ENCODE results near the gene UBALD1.

The UBALD1 gene

DNA sequence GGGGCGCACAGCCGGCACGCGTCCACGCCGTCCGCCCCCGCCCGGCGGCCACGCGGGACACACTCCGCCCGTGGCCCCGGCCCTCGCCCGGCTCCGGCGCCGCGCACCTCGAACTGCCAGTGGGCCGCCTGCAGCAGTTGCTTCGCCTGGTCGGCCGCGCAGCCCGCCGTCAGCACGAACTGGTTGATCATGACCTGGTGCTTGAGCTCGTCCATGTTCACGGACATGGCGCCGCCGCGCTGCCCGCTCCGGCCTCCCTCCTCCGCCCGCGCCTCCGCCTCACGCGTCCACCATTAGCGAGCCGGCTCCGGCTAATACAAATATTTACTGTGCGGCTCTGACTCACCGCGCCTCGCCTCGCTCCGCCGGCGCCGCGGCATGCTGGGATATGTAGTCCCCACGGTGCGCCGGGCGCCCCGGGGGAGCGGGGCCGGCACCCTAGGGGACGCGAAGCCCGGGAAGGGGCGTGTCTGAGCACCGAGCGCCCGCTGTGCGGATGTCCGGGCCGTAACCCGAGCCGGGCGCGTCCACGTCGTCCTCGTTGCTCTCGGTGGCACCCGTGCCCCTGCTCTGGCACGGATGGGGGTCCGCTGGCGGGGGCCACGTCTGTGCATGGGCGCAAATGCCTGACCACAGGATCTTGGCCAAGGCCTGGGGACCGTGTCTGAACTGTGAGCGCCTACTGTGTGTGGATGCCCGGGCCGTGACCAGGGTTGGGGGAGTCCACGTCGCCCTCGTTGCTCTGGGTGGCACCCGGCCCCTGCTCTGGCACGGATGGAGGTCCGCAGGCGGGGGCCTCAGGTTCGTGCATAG, at the start of gene UBALD1:
Gene UBALD1, minus strand, starts transcription at position 318 of the 813 bp plus-strand sequence. Its CDS starts 91 bp downstream, at position 227.
- DNase-seq = peak; percentile 84

DNA sequence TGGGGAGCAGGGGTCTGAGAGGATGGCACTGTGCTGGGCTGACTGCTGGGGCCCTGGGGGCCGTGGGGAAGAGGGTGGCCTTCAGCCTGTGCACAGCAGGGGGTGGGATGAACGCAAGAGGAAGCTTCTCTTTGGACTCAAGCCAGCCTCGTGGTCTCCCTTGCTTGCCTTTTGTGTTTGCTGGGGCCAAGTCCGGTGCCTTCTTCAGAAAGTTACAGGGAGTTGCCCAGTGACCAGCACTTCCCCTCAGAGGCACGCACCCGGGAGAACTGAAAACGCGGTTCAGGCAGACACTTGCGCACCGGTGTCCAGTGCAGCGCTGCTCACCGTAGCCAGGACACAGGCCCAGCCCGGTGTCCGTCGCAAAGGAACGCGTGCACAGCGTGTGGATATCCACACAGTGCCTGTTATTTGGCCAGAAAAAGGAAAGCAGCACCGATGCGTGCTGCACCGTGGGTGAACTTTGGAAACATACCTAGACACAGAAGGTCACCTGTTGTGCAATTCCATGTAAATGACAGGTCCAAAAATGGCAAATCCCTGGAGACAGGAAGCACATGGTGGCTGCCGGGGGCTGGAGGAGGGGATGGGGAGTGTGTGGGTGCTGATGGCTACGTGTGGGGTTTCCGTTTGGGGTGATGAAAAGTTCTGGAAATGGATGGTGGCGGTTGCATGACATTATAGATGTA, 49.2 kb upstream of the UBALD1 start:
- no peak for DNase-seq

DNA sequence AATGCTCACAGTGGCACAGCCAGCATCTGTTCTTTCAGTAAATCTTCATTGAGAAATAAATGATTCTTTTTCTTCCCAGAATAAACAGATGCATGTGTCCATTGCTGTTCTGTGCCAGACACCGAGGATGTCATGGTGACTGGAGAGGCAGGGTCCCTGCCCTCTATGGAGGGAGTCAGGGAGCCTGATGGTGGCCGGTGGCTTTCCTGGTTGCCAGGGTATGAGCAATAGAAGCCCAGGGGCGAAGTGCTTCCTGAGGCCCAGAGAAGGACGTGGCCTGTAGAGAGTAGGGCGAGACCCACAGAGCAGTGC, 48.7 kb upstream of the UBALD1 start:
- no peak for DNase-seq

DNA sequence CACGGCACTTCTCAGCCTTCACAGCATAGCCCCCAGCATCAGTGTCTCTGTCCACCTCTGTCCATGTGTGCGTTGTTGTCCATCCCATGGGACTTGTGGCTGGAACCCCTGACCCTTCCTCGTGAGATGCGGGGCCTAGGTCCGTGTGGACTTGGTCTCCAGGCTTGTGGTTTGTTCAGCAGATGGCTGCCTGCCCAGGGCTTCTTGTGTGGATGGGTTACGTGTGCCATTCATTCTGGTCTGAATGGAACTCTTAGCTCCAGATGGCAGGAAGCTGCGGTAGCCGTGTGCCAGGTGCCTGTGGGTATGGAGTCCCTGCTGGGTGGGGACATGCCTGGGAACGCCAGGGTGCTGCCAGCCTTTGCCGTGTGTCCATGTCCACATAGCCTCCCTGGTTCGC, 47.0 kb upstream of the UBALD1 start:
- no peak for DNase-seq

DNA sequence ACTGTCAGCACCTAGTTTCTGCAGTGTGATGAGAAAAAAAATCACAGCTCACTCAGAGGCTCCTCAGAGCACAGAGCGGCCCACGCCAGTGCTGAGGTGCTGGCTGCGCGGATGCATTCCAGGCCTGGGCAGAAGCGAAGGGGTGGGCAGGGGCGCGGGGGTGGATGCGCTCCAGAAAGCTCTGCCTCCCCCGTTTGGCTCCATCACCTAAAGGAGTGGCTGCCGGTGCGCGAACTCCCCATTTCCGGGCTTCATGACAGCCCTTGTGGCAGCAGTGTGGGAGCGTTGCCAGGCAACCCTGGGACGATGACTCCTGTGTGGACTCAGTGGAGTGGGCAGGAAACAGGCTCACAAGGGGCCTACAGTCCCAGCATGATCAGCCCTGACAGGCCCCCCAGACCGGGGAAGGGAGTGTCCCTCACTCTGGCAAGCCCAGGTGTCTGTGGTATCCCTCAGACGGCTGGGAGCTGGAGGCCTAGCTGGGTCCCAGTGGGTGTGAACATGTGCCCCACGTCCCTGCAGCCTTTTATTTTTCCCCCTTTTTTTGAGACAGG, 45.8 kb upstream of the UBALD1 start:
- peak; percentile 72 for DNase-seq

DNA sequence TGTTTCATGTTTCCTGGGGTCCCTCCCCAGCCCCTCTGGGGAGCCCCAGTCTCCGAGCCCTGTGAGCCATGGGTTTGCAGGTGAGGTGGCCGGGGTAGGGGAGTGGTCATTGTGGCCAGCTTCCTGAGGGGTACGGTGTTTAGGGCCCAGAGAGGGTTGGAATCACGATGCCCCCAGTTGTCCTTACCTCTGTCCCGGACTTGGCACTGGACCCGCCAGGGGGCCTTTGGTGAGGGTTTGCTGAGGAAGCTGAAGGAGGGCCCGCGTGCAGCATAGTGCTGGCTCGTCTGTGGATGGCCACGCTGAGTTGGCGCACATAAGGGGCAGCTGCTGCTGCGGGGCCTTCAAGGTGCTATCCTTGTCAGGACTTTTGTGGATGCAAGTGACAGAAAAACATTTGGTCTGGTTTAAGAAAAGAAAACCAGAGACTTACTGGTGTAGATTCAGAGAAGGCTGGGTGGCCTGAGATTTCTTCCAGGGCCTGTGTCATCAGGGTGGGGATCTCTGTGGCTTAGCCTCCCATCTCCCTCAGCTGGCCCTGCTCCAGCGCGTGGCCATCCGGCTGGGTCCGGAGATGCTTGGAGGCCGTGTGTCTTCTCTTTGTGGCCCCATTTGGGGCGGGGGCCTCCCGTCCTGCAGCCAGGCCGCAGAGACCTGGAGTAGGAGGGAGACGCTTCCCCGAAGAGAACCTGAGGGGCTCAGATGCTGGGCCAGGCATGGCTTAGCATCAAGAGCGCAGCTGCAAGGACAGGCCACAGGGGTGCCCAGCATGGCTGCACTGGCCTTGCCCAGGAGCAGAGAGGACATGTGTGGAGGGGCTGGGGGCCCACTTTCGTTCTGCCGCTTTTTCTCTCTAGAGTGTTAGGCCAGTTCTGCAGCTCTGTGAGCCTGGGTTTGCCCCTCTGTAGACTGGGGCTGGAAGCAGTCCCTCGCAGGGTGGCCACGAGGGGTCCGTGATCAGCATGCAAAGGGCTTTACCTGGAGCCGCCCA, 45.0 kb upstream of the UBALD1 start:
- DNase-seq = no peak

DNA sequence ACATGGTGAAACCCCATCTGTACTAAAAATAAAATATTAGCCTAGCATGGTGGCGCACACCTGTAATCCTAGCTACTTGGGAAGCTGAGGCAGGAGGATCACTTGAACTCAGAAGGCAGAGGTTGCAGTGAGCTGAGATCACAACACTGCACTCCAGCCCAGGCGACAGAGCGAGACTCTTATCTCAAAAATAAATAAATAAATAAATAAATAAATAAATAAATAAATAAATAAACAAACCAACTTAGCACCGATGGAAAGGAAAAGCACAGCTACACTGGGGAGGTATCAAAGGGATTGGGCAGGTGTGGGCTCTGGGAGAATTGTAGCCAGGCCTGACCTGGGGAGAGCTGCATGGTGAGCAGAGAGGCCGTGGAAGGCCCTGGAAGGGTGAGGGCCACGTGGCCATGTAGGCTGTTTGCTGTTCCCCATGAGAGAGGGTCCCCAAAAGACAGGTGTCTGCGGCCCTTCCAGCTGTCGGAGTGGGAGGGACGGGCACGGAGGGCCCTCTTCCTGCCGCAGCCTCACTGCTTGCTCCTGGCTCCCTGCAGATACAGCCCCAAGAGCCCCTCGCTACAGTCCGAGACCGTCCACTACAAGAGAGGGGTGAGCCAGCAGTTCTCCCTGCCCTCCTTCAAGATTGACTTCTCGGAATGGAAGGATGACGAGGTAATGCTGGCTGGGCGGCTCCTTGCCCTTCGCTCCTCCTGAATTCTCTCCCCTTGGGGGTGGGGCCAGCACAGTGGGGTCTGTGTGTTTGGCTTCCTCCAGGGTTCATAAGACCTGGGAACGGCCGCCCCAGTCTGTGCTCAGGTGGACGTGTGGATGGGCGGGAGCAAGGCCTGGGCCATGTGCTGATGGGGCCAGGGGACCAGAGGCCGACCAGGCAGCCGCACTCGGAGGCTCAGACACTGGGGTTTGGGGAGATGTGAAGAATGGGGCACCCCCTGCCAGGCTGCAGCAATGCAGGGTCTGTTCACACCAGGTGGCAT, 42.3 kb upstream of the UBALD1 start:
- DNase-seq = no peak

DNA sequence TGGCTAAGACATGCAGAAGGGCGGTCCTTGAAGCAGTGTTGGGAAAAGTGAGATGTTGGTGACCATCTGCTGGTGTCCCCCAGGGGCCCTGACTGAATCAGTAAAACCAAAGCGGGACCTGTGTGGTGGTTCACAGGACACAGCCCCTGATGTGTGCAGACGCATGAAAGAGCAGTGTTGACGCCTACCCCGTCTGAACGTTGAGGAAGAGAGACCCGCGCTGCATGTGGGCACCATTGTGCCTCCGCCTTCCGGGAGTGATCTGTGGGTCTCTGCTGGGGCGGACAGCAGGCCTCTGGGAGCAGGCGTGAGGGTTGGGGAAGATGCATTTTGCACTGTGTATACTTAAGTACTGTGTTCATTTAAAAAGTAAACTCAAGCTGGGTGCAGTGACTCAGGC, 41.5 kb upstream of the UBALD1 start:
- no peak for DNase-seq

DNA sequence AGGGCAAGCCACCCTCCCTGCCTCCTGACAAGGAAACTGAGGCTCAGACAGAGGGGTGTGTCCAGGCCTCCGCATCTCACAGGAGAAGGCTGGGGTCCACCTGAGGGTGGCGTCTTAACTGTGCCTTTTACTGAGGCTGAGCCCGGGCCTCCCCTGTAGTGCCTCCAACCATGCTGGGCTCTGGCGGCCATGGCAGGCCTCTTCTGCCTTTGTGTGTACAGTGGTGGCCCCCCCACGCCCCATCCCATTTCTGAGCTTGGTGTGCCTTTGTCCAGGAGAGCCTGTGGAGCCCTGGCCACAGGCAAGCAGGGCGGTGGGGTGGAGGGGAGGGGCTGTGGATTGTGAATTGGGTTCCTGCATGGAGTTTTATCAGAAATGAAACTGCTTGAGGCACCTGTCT, 41.1 kb upstream of the UBALD1 start:
- DNase-seq = no peak

DNA sequence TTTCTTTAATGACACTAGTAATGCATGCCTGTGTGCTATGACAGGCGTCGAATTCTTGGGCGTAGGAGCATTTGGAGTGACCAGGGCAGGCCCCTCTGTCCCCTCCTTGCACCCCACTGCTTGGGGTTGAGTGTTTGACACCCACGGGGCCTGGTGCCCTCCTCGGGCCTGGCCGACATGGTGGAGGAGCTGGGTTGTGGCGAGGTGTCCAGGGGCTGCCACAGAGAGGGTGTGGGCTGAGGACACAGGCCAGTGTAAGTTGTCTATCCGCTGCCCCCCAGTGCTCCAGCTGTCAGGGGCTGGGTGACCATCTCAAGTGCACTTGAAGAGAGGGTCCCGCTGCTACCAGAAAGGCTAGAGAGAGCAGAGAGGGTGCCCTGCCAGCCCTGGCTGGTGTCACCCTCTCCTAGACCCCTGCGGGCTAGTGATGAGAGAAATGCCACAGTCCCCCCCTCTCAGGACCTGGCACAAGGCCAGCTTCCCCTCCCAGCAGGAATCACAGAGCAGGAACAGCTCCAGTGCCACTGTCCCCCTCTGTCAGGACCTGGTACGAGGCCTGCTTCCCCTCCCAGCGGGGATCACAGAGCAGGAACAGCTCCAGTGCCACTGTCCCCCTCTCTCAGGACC, 40.4 kb upstream of the UBALD1 start:
- no peak for DNase-seq

DNA sequence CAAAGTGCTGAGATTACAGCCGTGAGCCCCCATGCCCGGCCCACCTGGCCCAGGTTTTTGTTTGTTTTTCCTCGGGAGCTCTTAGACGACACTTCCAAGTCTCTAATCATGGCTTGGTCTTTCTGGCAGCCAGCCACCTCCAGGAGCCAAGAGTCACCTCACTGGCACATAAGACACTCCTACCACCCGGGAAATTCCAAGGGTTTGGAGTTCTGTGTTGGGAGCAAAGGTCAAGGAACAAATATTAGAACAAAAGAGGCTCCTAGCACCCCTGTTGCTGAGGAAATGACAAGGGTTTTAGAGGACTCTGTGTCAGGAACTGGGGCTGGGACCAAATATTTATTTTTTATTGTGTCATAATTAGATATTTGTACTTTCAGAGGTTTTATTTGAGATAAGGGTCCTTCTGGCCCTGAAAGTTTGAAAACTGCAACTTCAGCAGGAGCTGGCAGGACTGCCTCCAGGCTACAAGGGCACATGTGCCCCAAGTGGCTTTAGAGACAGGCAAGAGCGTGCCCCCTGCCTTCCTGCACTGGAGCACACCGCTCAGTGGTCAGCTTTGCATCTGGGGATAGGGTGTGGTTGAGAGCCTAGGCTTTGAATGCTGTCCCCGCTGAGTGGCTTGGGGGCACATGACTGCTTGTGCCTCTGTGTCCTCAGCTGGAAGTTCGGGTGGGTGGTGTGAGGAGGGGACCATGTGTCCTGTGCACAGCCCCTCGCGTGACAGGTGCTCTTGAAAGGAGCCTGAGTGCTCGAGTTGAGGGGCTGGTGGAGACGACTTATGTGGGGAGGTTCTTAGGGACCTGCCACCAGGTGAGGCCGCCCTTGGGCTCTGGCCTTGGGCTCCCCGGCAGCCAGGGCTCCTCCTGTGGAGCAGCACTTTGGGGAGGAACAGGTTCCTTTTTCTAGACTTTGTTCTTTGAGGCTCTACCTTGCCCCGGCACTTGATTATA, 39.6 kb upstream of the UBALD1 start:
- no peak for DNase-seq

DNA sequence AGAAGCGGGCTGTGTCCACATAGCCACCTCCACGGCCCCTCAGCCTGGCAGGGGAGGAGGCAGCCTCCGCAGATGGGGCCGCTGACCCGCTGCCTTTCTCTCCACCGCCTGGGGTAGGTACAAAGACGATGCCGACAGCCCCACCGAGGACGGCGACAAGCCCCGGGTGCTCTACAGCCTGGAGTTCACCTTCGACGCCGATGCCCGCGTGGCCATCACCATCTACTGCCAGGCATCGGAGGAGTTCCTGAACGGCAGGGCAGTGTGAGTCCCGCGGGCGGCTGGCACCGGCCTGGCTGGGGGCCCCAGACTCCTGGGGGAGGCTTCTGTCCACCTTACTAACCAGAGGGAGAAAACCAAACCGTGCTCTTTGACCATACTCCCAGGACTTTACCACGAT, 37.9 kb upstream of the UBALD1 start:
- no peak for DNase-seq

DNA sequence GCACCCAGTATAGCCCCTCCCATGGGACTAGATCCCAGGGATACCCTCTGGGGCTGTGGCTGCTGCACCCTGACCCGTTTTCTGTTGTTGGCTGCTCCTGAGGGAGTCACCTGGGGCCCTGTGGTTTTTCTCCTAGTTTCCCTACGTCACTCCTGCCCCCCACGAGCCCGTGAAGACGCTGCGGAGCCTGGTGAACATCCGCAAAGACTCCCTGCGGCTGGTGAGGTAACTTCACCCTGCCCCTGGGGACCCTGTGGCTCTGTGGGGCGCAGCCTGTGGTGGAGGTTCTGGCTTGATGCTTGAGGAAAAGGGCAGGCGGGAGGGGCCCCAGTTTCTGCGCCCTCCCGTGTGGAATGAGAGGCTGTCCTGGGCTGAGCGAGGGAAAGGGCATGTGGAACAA, 37.1 kb upstream of the UBALD1 start:
- DNase-seq = no peak

DNA sequence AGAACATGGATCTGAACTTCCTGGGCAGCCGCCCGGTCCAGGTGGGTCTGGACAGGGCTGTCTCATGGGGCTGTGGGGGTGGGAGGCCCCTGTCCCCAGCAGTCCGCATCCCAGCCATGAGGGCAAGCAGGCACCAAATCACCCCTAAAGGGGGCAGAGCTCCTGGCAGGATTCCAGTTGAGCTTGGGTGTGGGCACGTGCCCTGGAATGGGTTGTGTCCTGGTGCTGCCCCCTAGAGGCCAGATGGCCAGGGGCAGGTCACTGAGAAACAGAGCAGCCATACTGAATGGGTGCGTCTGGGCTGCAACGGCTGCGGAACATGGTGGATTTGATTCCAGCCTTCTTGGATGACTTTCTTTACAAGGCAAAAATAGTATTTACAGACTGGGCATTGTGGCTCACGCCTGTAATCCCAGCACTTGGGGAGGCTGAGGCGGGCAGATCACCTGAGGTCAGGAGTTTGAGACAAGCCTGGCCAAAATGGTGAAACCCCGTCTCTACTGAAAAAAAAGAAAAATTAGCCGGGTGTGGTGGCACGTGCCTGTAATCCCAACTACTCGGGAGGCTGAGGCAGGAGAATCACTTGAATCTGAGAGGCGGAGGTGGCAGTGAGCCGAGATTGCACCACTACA, 35.9 kb upstream of the UBALD1 start:
- peak; percentile 79 for DNase-seq

DNA sequence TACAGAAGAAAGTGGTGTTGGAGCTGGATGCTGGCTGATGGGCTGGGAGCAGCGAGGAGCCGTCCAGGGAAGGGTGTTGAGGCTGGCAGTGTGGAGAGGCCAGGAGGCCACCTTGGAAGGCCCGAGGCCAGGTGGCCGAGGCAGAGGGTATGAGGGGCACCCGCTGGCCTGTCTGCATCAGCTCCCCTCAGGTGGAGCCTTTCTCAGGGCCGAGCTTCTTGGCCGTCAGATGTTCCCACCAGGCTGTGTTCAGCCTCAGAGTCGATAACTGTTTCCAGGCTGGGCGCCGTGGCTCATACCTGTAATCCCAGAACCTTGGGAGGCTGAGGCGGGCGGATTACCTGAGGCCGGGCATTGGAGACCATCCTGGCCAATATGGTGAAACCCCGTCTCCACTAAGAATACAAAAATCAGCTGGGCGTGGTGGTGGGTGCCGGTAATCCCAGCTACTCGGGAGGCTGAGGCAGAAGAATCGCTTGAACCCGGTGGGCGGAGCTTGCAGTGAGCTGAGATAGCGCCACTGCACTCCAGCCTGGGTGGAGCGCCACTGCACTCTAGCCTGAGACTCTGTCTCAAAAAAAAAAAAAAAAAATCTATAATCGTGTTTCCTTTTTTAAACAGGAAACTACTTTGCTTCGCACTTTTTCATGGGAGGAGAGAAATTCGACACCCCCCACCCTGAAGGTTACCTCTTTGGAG, 35.2 kb upstream of the UBALD1 start:
- DNase-seq = no peak

DNA sequence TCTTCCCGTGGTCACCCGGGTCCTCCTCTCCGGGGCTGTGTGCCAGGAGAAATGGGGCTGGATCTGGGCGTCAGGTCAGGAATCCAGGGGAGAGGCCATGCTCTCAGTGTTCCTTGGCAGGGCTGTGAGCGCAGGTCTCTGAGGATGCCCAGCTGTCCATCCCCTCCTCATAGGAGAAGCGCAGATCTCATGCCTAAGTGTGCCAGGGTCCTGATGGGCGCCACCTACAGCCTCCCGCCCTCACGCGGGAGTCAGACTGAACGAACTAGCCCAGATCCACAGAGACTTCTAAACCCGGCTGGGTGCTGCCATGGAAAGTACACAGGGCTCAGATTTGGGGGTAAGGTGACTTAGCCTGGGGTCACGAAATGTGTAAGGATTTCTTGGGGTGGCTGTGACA, 34.2 kb upstream of the UBALD1 start:
- no peak for DNase-seq

DNA sequence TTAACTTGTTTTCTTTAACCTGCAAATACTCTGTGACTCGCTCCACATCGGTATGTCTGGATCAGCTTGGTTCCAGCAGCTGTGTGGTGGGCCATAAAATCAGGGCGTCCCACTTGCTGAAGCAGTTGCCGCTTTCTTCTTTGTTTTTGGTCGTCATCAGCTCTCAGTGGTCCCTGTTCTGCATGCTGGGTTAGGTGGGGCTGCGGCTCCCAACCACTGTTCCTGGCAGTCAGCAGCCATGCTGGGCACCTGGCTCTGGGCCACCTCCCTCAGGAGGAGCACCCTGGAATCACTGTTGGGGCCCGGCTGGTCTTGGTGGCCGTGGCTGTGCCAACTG, 32.9 kb upstream of the UBALD1 start:
- no peak for DNase-seq

DNA sequence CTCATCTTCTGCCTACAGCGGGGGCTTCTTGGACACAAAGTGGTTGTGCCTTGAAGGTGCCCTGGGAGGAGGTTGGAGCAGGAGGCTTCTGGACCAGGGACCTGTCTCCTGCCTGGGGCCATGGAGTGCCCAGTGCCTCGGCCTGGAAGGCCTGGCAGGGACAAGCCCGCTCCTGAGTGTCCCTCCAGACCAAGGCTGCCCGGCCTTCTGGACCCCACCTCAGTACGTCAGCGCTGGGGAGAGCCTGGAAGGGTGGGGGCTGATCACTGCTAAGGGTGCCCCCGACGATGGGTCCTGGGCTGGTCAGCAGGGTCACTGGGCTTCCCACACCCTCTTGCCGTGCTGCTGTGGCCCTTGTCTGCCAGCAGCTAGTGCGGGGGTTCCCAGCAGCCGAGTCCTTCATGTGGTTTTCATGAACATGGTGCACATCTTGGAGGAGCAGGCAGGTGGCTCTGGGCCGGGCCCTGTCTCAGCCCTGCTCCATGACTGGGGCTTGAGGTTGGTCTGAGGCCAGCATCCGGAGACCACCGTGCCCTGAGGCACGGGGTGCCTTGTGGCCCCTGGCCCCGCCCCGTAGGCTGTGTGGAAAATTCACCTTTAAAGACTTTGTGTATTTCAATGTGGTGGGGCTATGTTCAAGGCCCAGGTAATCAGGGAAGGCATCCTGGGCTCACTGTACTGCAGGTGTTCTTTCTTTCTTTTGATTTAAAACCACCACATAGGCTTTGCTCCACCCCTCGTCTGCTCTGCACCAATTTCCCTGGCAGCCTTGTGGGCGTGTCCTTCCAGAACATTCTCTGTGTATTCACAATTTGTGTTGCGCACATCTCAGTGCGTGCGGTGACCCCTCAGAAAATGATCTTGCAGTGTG, 32.3 kb upstream of the UBALD1 start:
- no peak for DNase-seq

Measured in activated naive CD4-positive, alpha-beta T cell treated with anti-CD3 and anti-CD28 coated beads, Interleukin-2, amount 50 U/mL, for 16 hours (primary cell).